Renal pelvis (tissue), 12 donors: Measurements from ENCODE around the gene CDHR4. TPM values are rescaled to one million over a fixed set of nuclear protein-coding genes. Genes with fewer than 3 reads are reported as not detected.
A peak's percentile ranks its signal among the peaks of the same experiment; 100 is the strongest.
"Not testable (repeated sequence)": the region's sequence is repeated elsewhere in the genome, so short reads cannot be mapped to it uniquely, and the experiment has no call there.

Source experiments
- DNase-seq: peaks from one replicate; pipeline ENCODE4 v3.0.0-alpha.2; 2013
- long read RNA-seq, 16 experiments: transcript quantifications; one replicate each; lab custom pipeline, GENCODE V29; 2026
- polyA plus RNA-seq, 3 donors: library from polyadenylated mRNA; unstranded; fragments of 120-200 nt; gene quantifications; one replicate each; pipeline ENCODE4 v1.2.1, GENCODE V29; 2013; ENCODE audit not compliant: insufficient read length in 3 of 3

The CDHR4 gene
- not detected for polyA plus RNA-seq
- long read RNA-seq, donor 1, partial matches to known transcripts: 36 of 36 reads
- long read RNA-seq, donor 1, other reads (novel, unspliced or antisense): 0 of 36 reads
- long read RNA-seq, donor 2: 0 reads
- long read RNA-seq, donor 3, partial matches to known transcripts: 0 of 19 reads
- long read RNA-seq, donor 3, other reads (novel, unspliced or antisense): 19 of 19 reads
- long read RNA-seq, donor 4: 0 reads
- long read RNA-seq, donor 5: 0 reads
- long read RNA-seq, donor 6: 0 reads
- long read RNA-seq, donor 7: 0 reads
- long read RNA-seq, donor 8: 0 reads
- long read RNA-seq, donor 9: 0 reads
- long read RNA-seq, donor 10: 0 reads
- long read RNA-seq, donor 11: 0 reads
- long read RNA-seq, donor 12: 0 reads
- long read RNA-seq, donor 13: 0 reads
- long read RNA-seq, donor 14: 0 reads
- long read RNA-seq, donor 15: 0 reads
- long read RNA-seq, donor 16: 0 reads

DNA sequence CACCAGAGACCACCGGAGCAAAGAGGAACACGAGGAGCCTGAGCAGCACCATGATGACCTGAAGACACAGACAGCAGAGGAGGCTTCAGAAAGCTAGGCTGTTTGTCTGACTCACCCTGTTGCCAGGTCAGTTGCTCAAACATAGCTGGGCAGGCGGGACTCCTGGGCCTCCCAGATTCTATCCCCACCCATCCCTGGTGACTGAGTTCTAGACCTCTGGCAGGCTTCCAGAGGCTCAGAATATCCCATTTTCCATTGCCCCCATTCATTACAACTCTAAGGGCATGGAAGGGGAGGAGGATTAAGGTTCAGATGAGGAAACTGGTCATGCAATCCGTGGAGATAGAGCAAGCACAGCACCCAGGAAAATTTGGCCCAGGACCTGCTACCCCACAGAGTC, at the start of gene CDHR4:
CDHR4 (minus strand) TSS at position 113 of the 400 bp plus-strand sequence; CDS start at position 52, 61 bp downstream.
- DNase-seq: no peak

DNA sequence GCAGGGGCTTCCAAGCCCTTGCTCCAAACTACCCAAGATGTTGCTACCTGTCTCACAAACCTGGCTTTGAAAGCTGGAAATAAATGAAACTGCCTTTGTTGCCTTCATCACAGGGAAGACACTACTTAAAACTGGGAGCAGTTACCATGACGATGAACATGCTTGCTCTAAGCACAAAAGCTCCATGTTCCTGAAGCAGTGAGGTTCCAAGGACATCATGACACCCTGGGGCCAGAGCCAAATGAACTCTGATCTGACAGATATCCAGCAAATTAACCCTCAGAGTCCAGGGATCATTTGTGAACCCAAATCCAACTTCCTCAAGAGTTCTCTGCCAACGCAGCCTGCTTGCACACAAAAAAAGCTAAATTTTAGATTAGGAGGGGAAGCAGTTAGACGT, 46.0 kb upstream of the CDHR4 start:
- DNase-seq: no peak

GRCh38 chr3:49844464-49845183, 45.0 kb upstream of the CDHR4 start:
- no peak for DNase-seq

GRCh38 chr3:49842843-49843517, 43.3 kb upstream of the CDHR4 start:
- DNase-seq: no peak

DNA sequence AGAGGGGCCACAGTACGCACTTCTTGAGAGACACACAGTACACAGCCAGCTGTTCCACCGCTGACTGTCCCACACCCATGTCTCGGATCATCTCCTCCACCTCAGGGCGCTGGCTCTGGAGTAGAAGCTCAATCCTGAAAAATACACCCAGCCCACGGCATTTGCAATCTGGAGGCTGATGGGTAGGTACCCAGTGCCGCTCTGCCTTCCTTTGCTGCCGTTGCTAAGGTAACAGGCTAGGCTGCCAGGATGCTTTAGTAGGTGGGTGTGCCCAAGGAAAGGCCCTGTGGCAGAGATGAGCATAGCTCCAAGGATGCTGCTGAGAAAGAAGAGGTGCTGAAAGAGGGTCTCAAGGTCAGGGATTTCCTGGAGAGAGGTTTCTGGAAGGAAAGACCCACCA, 42.1 kb upstream of the CDHR4 start:
- no peak for DNase-seq

DNA sequence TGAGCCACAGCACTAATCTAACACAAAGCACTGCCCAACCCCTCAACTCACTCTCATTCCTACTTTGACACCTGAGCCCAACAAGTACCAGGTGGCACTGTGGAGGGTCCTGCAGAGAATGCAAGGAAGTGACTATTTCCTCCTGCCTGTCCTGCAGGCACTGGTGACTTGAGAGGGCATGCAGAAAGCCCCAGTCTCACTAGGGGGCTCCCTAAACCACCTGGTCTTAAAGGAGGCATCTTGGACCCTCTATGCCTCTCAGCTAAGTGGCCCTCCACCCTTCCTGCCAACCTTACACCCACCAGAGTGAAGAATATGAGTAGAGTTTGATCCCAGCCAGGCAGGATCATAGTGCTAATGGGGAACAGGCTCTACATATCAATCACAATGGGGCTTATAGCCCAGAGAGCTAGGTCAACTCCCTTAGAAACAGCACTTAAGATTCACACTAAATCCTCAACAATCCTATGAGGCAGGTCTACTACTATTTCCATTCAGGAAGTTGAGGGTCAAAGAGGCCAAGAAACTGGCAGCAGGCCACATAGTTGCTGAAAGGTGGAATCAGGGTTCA, 41.5 kb upstream of the CDHR4 start:
- no peak for DNase-seq

DNA sequence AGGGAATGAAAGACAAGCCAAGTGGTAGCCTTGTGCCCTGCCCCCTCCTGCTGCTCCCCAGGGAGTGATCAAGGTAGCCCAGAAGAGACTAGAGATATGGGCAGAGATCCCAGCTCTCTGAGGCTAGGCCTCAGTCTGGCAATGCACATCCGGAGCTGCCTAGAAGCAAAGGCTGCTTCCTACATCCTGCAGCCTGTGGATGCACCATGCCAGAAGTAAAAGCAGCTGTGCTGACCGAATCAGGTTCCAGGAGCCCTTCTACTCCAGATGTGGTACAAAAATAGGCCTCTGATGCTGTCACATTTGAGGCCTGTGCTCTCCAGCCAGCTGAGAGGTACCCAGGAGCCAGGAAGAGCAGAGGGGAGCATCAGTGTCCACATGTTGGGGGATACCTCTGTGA, 40.7 kb upstream of the CDHR4 start:
- no peak for DNase-seq

- peak; percentile 75 for DNase-seq
Observed at GRCh38 chr3:49839193-49839809, 39.6 kb upstream of the CDHR4 start.

- DNase-seq: no peak
Observed at GRCh38 chr3:49831341-49831740, 31.7 kb upstream of the CDHR4 start.

DNA sequence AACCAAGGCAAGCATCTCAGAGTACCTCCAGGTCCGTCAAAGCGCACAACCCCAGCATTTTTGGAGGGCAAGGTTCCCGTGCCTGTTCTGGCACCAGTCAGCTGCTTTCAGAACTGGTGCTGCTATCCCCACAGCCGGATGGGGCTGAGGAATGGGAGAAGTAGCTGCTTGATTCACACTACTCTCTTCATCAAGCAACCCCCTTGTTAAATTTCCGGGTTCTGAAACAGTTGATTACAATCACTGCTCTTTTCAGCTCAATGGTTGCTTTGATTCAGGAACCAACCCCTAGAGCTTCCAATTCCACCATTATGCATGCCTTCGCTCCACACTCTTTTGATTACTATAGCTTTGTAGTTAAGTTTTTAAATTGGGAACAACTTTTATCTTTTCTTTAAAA, 26.3 kb upstream of the CDHR4 start:
- no peak for DNase-seq

- DNase-seq: not testable (repeated sequence)
Observed at GRCh38 chr3:49823131-49823530, 23.5 kb upstream of the CDHR4 start.

- peak; percentile 50 for DNase-seq
Observed at GRCh38 chr3:49813497-49814174, 14.0 kb upstream of the CDHR4 start, which contains the start of gene UBA7. Gene UBA7 (minus strand): TSS chr3:49813953. CDS start chr3:49813787, 166 bp downstream.

- no peak for DNase-seq
Observed at GRCh38 chr3:49812916-49813496, 13.3 kb upstream of the CDHR4 start.

DNA sequence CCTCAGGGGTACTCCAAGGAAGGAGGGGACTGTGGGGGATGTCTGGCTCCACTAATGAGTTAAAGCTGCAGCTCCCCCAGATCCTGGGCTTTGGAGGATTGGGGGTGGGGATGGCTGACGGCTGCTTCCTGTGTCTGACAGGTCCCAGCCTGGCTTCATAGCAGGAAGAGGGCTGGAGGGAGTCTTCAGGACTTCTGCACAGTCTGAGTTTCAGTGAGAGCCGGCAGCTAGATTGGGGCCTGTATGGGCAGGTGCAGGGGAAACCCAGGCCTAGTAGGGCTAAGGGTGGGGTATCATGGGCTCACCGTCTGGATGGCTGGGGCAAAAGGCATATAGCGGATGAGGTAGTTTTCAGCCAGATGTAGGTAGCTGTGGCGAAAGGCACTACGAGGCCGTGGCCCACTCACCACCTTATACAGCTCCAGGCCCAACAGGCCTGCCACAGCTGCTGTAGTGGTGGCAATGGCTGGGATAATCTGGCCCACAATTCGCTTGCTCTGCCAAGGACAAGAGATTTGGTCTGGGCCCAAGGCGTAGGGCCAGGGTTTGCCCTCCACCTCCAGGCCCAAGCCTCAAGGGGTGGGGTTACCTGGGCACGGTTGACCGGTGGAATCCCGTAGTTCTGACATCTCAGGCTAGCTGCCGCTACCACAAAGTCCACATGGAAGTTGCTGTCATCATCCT, 7.9 kb upstream of the CDHR4 start:
- DNase-seq: peak; percentile 71

GRCh38 chr3:49806850-49807249, 7.2 kb upstream of the CDHR4 start:
- DNase-seq: no peak

GRCh38 chr3:49805897-49806701, 6.4 kb upstream of the CDHR4 start:
- peak; percentile 88 for DNase-seq

- DNase-seq: peak; percentile 84
Observed at GRCh38 chr3:49805367-49805782, 5.7 kb upstream of the CDHR4 start.

DNA sequence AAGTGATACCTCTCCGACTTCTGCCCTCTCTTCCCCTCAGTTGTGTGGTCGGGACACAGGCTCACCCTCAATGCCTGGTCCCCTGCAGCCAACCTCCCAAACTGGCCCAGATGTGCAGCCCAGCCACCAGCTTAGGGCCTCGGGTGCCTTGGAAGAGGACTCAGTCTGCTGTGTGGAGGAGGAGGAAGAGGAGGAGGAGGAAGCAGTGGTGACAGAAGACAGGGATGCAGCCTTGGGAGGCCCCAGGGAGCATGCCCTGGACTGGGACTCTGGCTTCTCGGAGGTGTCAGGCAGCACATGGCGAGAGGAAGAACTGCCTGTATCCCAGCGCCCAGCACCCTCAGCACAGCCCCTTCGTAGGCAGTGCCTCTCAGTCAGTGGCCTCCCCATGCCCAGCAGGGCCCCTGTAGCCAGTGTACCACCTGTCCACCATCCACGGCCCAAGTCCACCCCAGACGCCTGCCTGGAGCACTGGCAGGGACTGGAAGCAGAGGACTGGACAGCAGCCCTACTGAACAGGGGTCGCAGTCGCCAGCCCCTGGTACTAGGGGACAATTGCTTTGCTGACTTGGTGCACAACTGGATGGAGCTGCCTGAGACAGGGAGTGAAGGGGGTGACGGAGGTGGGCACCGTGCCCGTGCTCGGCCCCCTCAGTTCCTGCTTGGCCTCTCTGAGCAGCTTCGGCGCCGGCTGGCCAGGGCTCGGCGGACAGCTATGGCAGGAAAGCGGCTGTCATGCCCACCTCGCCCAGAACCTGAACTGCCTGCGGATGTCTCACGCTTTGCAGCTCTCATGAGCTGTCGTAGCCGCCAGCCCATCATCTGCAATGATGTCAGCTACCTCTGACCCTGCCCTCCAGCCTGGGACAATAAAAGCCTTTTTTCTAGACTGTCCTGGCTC, 4.7 kb upstream of the CDHR4 start:
- DNase-seq: no peak
